T-cell (primary cell): Measurements from ENCODE around the gene ZMYND8. TPM values are rescaled to one million over a fixed set of nuclear protein-coding genes. Genes with fewer than 3 reads are reported as not detected.
"Not testable (repeated sequence)": the region's sequence is repeated elsewhere in the genome, so short reads cannot be mapped to it uniquely, and the experiment has no call there.

Experiments
- ATAC-seq, 4 experiments: fragments of 200-7000 bp in 3 of 4; fragments of 150-1000 bp in 1 of 4; cut with Tn5 transposase; replicated peaks in 1 of 4; 1 replicate in 3 of 4; 2 replicates in 1 of 4; pipeline ENCODE4 v1.10.0; 2021; ENCODE audit warnings: moderate library complexity in 3 of 4, mild to moderate bottlenecking in 2 of 4, moderate number of reproducible peaks in 1 of 4
- CTCF ChIA-PET, 2 donors: fragments of 300-600 bp; sonication (Branson Sonifier 250); formaldehyde crosslinking; loops; one replicate each; lab custom pipeline; 2022; ENCODE audit warnings: antibody characterized with exemption in 2 of 2; lab: Charles Lee
- POLR2A ChIA-PET, 2 donors: fragments of 300-600 bp; sonication (Branson Sonifier 250); formaldehyde crosslinking; loops; one replicate each; lab custom pipeline; 2022; ENCODE audit warnings: antibody characterized with exemption in 2 of 2; lab: Charles Lee
- DNase-seq, 35 experiments: peaks; one replicate each; pipeline versions ENCODE4 v3.0.0 to v3.0.0-alpha.2; 2013 to 2023
- H3K27ac ChIP-seq: one replicate; pipeline ENCODE4 v1.5.1; 2013; ENCODE audit warnings: low read length
- H3K27me3 ChIP-seq, 2 experiments: replicated peaks in 1 of 2; 1 replicate in 1 of 2; 2 replicates in 1 of 2; pipeline versions ENCODE4 v1.6.1 to v1.7.0; 2013; ENCODE audit warnings: low read length in 1 of 2, mixed read lengths in 1 of 2; ENCODE audit not compliant: control insufficient read depth in 2 of 2, insufficient read depth in 2 of 2; ENCODE audit errors: extremely low read depth in 1 of 2
- H3K36me3 ChIP-seq, 2 donors: 1 replicate in 1 of 2; 2 replicates in 1 of 2; pipeline versions ENCODE4 v1.6.1 to v1.7.0; 2013; ENCODE audit warnings: low read length in 1 of 2; ENCODE audit not compliant: control insufficient read depth in 2 of 2, insufficient read depth in 1 of 2; ENCODE audit errors: extremely low read depth in 1 of 2
- H3K4me1 ChIP-seq, 2 experiments: 1 replicate in 1 of 2; 2 replicates in 1 of 2; pipeline versions ENCODE4 v1.6.1 to v1.7.0; 2013; ENCODE audit warnings: low read length in 2 of 2, mixed read lengths in 1 of 2; ENCODE audit not compliant: insufficient read depth in 2 of 2, control insufficient read depth in 1 of 2; ENCODE audit errors: extremely low read depth in 1 of 2
- H3K4me3 ChIP-seq, 2 donors: 1 replicate in 1 of 2; 2 replicates in 1 of 2; pipeline versions ENCODE4 v1.5.1 to v1.7.0; 2013; ENCODE audit warnings: mild to moderate bottlenecking in 2 of 2, low read length in 1 of 2, moderate library complexity in 1 of 2; ENCODE audit not compliant: control insufficient read depth in 1 of 2; ENCODE audit errors: extremely low read depth in 1 of 2
- H3K9me3 ChIP-seq: 2 replicates; pipeline ENCODE4 v1.7.0; 2013
- H3K27ac Mint-ChIP-seq, 2 donors: one replicate each; pipeline ENCODE4 v1.8.0; 2020 to 2021; ENCODE audit warnings: mild to moderate bottlenecking in 2 of 2, mixed read lengths in 2 of 2
- H3K27me3 Mint-ChIP-seq, 2 donors: one replicate each; pipeline ENCODE4 v1.8.0; 2021 to 2022; ENCODE audit warnings: mixed read lengths in 2 of 2
- H3K36me3 Mint-ChIP-seq: one replicate; pipeline ENCODE4 v1.8.0; 2021; ENCODE audit warnings: mixed read lengths
- H3K4me1 Mint-ChIP-seq, 3 donors: one replicate each; pipeline ENCODE4 v1.8.0; 2020 to 2022; ENCODE audit warnings: mixed read lengths in 3 of 3, mild to moderate bottlenecking in 1 of 3
- H3K4me3 Mint-ChIP-seq, 3 donors: one replicate each; pipeline ENCODE4 v1.8.0; 2020 to 2022; ENCODE audit warnings: mild to moderate bottlenecking in 3 of 3, mixed read lengths in 3 of 3, moderate library complexity in 3 of 3
- H3K9me3 Mint-ChIP-seq, 3 donors: one replicate each; pipeline ENCODE4 v1.8.0; 2020 to 2022; ENCODE audit warnings: mixed read lengths in 3 of 3
- WGBS: methylation state at CpG from one replicate; pipeline ENCODE4 v1.1.5; 2013; ENCODE audit warnings: missing lambda C conversion rate; ENCODE audit not compliant: insufficient coverage; 5-methylcytosine and 5-hydroxymethylcytosine counted together
- total RNA-seq, 35 experiments: library from RNA in 6 of 35; stranded (reverse) in 6 of 35; fragments of 120-200 nt in 1 of 35; gene quantifications; one replicate each; pipeline versions ENCODE4 v1.2.1 to v1.2.4 and lab custom pipeline; 2013 to 2026

The ZMYND8 gene
- total RNA-seq, 5 donors from 2014 or later (not counting 1 experiment from before 2014, with no cell fraction given), result 39.6 to 68.9 (median 43.6) TPM

- peaks cover 0 to 6% (median 0%) of the 10 kb centered on the region in 3 donors for H3K4me1 Mint-ChIP-seq
- H3K4me3 ChIP-seq, result no peak overlapping the region
- H3K27me3 ChIP-seq, result no peaks in the 10 kb centered on the region
- no peaks in the 10 kb centered on the region for H3K9me3 ChIP-seq
- POLR2A ChIA-PET, result no interaction called here
- peaks cover 24% of the 10 kb centered on the region for H3K36me3 Mint-ChIP-seq
- 96% methylated on average over 3 of the region's 7 CpGs for WGBS
- H3K4me3 Mint-ChIP-seq, result no peak overlapping the region
- CTCF ChIA-PET, result no interaction called here
- ATAC-seq (no peak), DNase-seq (no peak)
- H3K9me3 Mint-ChIP-seq, result no peaks in the 10 kb centered on the region
- no peak overlapping the region for H3K27ac ChIP-seq
- H3K27me3 Mint-ChIP-seq, result no peaks in the 10 kb centered on the region
- no peaks in the 10 kb centered on the region for H3K4me1 ChIP-seq
- H3K36me3 ChIP-seq, result peaks cover 34 to 64% of the 10 kb centered on the region in 2 donors
- no peak overlapping the region for H3K27ac Mint-ChIP-seq
Observed at GRCh38 chr20:47211036-47211435, 145.5 kb downstream of the ZMYND8 start.

GRCh38 chr20:47210470-47210869 lies 146.0 kb downstream of the ZMYND8 start:
- Histone ChIP-seq H3K36me3 (peaks cover 34 to 59% of the 10 kb centered on the region in 2 donors), H3K27me3 (no peaks in the 10 kb centered on the region), H3K4me1 (no peaks in the 10 kb centered on the region), H3K4me3 (no peak overlapping the region), H3K9me3 (no peaks in the 10 kb centered on the region), H3K27ac (no peak overlapping the region)
- ATAC-seq (no peak), DNase-seq (no peak)
- Mint-ChIP-seq H3K27ac (no peak overlapping the region), H3K9me3 (no peaks in the 10 kb centered on the region), H3K36me3 (peaks cover 19% of the 10 kb centered on the region), H3K4me3 (no peak overlapping the region), H3K27me3 (no peaks in the 10 kb centered on the region), H3K4me1 (peaks cover 0 to 4% (median under 1%) of the 10 kb centered on the region in 3 donors)
- POLR2A ChIA-PET, result no interaction called here
- CTCF ChIA-PET, result interaction anchor here in 1 of 2 donors (1.1 kb wide), 1 partner anchor 11 kb away, joined by 5 read pairs; no protein-coding TSS in a partner anchor
- 90% methylated on average over 9 of the region's 13 CpGs for WGBS

- Histone ChIP-seq H3K27ac (no peak overlapping the region), H3K27me3 (no peaks in the 10 kb centered on the region), H3K36me3 (peaks cover 34 to 55% of the 10 kb centered on the region in 2 donors), H3K9me3 (no peaks in the 10 kb centered on the region), H3K4me1 (no peaks in the 10 kb centered on the region), H3K4me3 (no peak overlapping the region)
- Mint-ChIP-seq H3K27me3 (no peaks in the 10 kb centered on the region), H3K4me3 (no peak overlapping the region), H3K9me3 (no peaks in the 10 kb centered on the region), H3K36me3 (peaks cover 19% of the 10 kb centered on the region), H3K4me1 (peaks cover 0 to 5% (median 0%) of the 10 kb centered on the region in 3 donors), H3K27ac (no peak overlapping the region)
- DNase-seq (no peak), ATAC-seq (no peak)
- WGBS, result 99% methylated on average over 9 of the region's 17 CpGs
- POLR2A ChIA-PET, result no interaction called here
- CTCF ChIA-PET, result interaction anchor here in 1 of 2 donors (1.1 kb wide), 1 partner anchor 11 kb away, joined by 5 read pairs; no protein-coding TSS in a partner anchor
Observed at GRCh38 chr20:47209982-47210381, 146.5 kb downstream of the ZMYND8 start.

- Mint-ChIP-seq H3K4me1 (peaks cover 0 to 5% (median 0%) of the 10 kb centered on the region in 3 donors), H3K4me3 (no peak overlapping the region), H3K27me3 (no peaks in the 10 kb centered on the region), H3K27ac (no peak overlapping the region), H3K9me3 (no peaks in the 10 kb centered on the region), H3K36me3 (peaks cover 13% of the 10 kb centered on the region)
- ATAC-seq (no peak), DNase-seq (no peak)
- H3K27ac ChIP-seq, result no peak overlapping the region
- ChIA-PET CTCF (no interaction called here), POLR2A (no interaction called here)
- 94% methylated on average over 9 of the region's 18 CpGs for WGBS
- no peaks in the 10 kb centered on the region for H3K4me1 ChIP-seq
- no peaks in the 10 kb centered on the region for H3K27me3 ChIP-seq
- no peaks in the 10 kb centered on the region for H3K9me3 ChIP-seq
- no peak overlapping the region for H3K4me3 ChIP-seq
- H3K36me3 ChIP-seq, result peaks cover 34 to 47% of the 10 kb centered on the region in 2 donors
Observed at GRCh38 chr20:47208534-47209174, 147.8 kb downstream of the ZMYND8 start.

GRCh38 chr20:47206962-47207641 lies 149.4 kb downstream of the ZMYND8 start:
- POLR2A ChIA-PET, result no interaction called here
- no peaks in the 10 kb centered on the region for H3K9me3 ChIP-seq
- Mint-ChIP-seq H3K27me3 (no peaks in the 10 kb centered on the region), H3K27ac (no peak overlapping the region), H3K36me3 (peaks cover 13% of the 10 kb centered on the region), H3K9me3 (no peaks in the 10 kb centered on the region), H3K4me3 (no peak overlapping the region), H3K4me1 (peaks cover 0 to 5% (median 0%) of the 10 kb centered on the region in 3 donors)
- no peak overlapping the region for H3K27ac ChIP-seq
- peaks cover 24 to 32% of the 10 kb centered on the region in 2 donors for H3K36me3 ChIP-seq
- DNase-seq, result no peak
- peak in 1 of 4 experiments; percentile 13 for ATAC-seq
- H3K4me1 ChIP-seq, result no peaks in the 10 kb centered on the region
- H3K27me3 ChIP-seq, result no peaks in the 10 kb centered on the region
- no peak overlapping the region for H3K4me3 ChIP-seq
- CTCF ChIA-PET, result interaction anchor here in 1 of 2 donors (0.6 to 0.7 kb wide), 2 partner anchors 177 to 1649 kb away, joined by 3 read pairs; no protein-coding TSS in a partner anchor
- WGBS, result no CpG with 5 or more reads among the region's 9 CpGs

GRCh38 chr20:47206552-47206951 lies 149.9 kb downstream of the ZMYND8 start:
- DNase-seq, H3K9me3 Mint-ChIP-seq, H3K27me3 Mint-ChIP-seq, H3K9me3 ChIP-seq, H3K4me3 Mint-ChIP-seq, H3K27ac Mint-ChIP-seq, H3K27me3 ChIP-seq, H3K27ac ChIP-seq, CTCF ChIA-PET, H3K4me1 Mint-ChIP-seq, POLR2A ChIA-PET, H3K4me1 ChIP-seq, H3K4me3 ChIP-seq: not testable (repeated sequence)
- peaks cover 13% of the 10 kb centered on the region for H3K36me3 Mint-ChIP-seq
- WGBS, result 100% methylated on average over 4 of the region's 10 CpGs
- ATAC-seq, result peak in 1 of 4 experiments; percentile 18
- H3K36me3 ChIP-seq, result peaks cover 21 to 27% of the 10 kb centered on the region in 2 donors
